Astrocyte of the cerebellum (primary cell): Measurements from ENCODE around the gene WASF3.

Experiments used
- DNase-seq: peaks from one replicate; pipeline ENCODE4 v3.0.0-alpha.2; 2011; ENCODE audit warnings: low read depth
- H3K4me3 ChIP-seq: 2 replicates; pipeline ENCODE4 v1.5.1; 2011; ENCODE audit warnings: mild to moderate bottlenecking, low read depth, low read length, moderate library complexity
- CTCF ChIP-seq: IDR thresholded peaks from 2 replicates; pipeline ENCODE4 v1.5.1; 2012; ENCODE audit warnings: low read length, low read depth, moderate library complexity, mild to moderate bottlenecking; ENCODE audit errors: missing control alignments
- in situ Hi-C: cut with HindIII; loops from 2 replicates; pipeline ENCODE4 v1.10.0; 2017; ENCODE audit warnings: low sequenced_read_pairs

The WASF3 gene

GRCh38 chr13:26562512-26562890, 5.0 kb downstream of the WASF3 start:
- in situ Hi-C loops: no loop called here
- H3K4me3 ChIP-seq: no peak overlapping the region
- TF ChIP-seq CTCF: no peak
- no peak for DNase-seq

- DNase-seq: no peak
- no peak for TF ChIP-seq CTCF
- H3K4me3 ChIP-seq: no peak overlapping the region
- in situ Hi-C loops: no loop called here
These were observed 6.2 kb downstream of the WASF3 start for GRCh38 chr13:26563713-26564112.

- no peak overlapping the region for H3K4me3 ChIP-seq
- no peak for DNase-seq
- in situ Hi-C loops: no loop called here
- TF ChIP-seq CTCF: no peak
These were observed 10.8 kb downstream of the WASF3 start for GRCh38 chr13:26568132-26568815.

GRCh38 chr13:26571518-26571917, 14.0 kb downstream of the WASF3 start:
- in situ Hi-C loops: no loop called here

GRCh38 chr13:26575244-26575643, 17.8 kb downstream of the WASF3 start:
- TF ChIP-seq CTCF: no peak

More at GRCh38 chr13:26571518-26571917, 14.0 kb downstream of the WASF3 start:
- DNase-seq: no peak
- TF ChIP-seq CTCF: no peak
- H3K4me3 ChIP-seq: no peak overlapping the region

GRCh38 chr13:26579580-26579979, 22.1 kb downstream of the WASF3 start:
- in situ Hi-C loops: no loop called here
- no peak for TF ChIP-seq CTCF
- no peak overlapping the region for H3K4me3 ChIP-seq
- DNase-seq: no peak

More at GRCh38 chr13:26575244-26575643, 17.8 kb downstream of the WASF3 start:
- in situ Hi-C loops: no loop called here
- DNase-seq: no peak
- H3K4me3 ChIP-seq: no peak overlapping the region

- no peak overlapping the region for H3K4me3 ChIP-seq
- DNase-seq: no peak
- TF ChIP-seq CTCF: no peak
- in situ Hi-C loops: no loop called here
These were observed 26.2 kb downstream of the WASF3 start for GRCh38 chr13:26583662-26584061.
